Uterus (tissue), 4 donors: ENCODE measurements around the gene TMEM175. TPM values are rescaled to one million over a fixed set of nuclear protein-coding genes. Genes with fewer than 3 reads are reported as not detected.
A peak's percentile ranks its signal among the peaks of the same experiment; 100 is the strongest.

Experiments
- DNase-seq, 2 donors: peaks; one replicate each; pipeline ENCODE4 v3.0.0-alpha.2; 2019 to 2020
- H3K27ac ChIP-seq, 2 donors: fragments of 200-600 bp; sonication (generic); 1 replicate in 1 of 2; 2 replicates in 1 of 2; pipeline ENCODE4 v1.5.1; 2016 to 2018
- H3K27me3 ChIP-seq, 2 donors: fragments of 200-600 bp; sonication (generic); one replicate each; pipeline ENCODE4 v1.5.1; 2018 to 2019; ENCODE audit warnings: control low read depth in 1 of 2
- H3K36me3 ChIP-seq, 2 donors: fragments of 200-600 bp; sonication (generic); one replicate each; pipeline ENCODE4 v1.5.1; 2019; ENCODE audit warnings: control low read depth in 1 of 2
- H3K4me1 ChIP-seq, 2 donors: fragments of 200-600 bp; sonication (generic); one replicate each; pipeline ENCODE4 v1.5.1; 2018 to 2019; ENCODE audit warnings: control low read depth in 1 of 2
- H3K4me3 ChIP-seq, 2 donors: fragments of 200-600 bp; sonication (generic); 1 replicate in 1 of 2; 2 replicates in 1 of 2; pipeline ENCODE4 v1.5.1; 2018 to 2019; ENCODE audit warnings: mild to moderate bottlenecking in 1 of 2
- H3K9me3 ChIP-seq, 2 donors: fragments of 200-600 bp; sonication (generic); one replicate each; pipeline ENCODE4 v1.5.1; 2019; ENCODE audit warnings: control low read depth in 1 of 2
- POLR2A ChIP-seq, 2 donors: fragments of 450-650 bp; IDR thresholded peaks; one replicate each; pipeline ENCODE4 v1.6.1; 2016; ENCODE audit warnings: antibody characterized with exemption in 2 of 2, mild to moderate bottlenecking in 1 of 2, moderate library complexity in 1 of 2
- intact Hi-C: fragments of 100-400 bp; cut with DNase I; formaldehyde crosslinking; loops from one replicate; pipeline ENCODE4 v1.15.1; 2023; ENCODE audit warnings: low total_unique reads
- total RNA-seq, 4 donors: library from RNA; depleted of rRNA in 3 of 4; stranded (reverse); fragments of >200 nt in 3 of 4; gene quantifications; one replicate each; pipeline versions ENCODE4 v1.1.0 to v1.2.4, GENCODE V29; 2014 to 2023
- TF ChIP-seq, protein P1 (sequence below), 4 experiments: fragments of 200-600 bp in 2 of 4; fragments of 450-650 bp in 2 of 4; sonication (generic) in 2 of 4; IDR thresholded peaks; one replicate each; pipeline ENCODE4 v1.5.1; 2016 to 2019; ENCODE audit warnings: antibody characterized with exemption in 4 of 4, mild to moderate bottlenecking in 2 of 4, moderate library complexity in 1 of 4
- donor health status: DM: yes; HTN: yes; CAD: no.

The TMEM175 gene
- total RNA-seq, 4 donors from 2014 or later, result 9.9 to 39.7 (median 26.3) TPM

- intact Hi-C loops, result no loop called here
- Histone ChIP-seq H3K4me3 (no peak overlapping the region), H3K27me3 (no peaks in the 10 kb centered on the region), H3K4me1 (no peaks in the 10 kb centered on the region), H3K9me3 (no peaks in the 10 kb centered on the region), H3K27ac (no peak overlapping the region), H3K36me3 (no peaks in the 10 kb centered on the region)
- peak in 1 of 2 donors; percentile 13 for DNase-seq
- TF ChIP-seq, protein P1, sequence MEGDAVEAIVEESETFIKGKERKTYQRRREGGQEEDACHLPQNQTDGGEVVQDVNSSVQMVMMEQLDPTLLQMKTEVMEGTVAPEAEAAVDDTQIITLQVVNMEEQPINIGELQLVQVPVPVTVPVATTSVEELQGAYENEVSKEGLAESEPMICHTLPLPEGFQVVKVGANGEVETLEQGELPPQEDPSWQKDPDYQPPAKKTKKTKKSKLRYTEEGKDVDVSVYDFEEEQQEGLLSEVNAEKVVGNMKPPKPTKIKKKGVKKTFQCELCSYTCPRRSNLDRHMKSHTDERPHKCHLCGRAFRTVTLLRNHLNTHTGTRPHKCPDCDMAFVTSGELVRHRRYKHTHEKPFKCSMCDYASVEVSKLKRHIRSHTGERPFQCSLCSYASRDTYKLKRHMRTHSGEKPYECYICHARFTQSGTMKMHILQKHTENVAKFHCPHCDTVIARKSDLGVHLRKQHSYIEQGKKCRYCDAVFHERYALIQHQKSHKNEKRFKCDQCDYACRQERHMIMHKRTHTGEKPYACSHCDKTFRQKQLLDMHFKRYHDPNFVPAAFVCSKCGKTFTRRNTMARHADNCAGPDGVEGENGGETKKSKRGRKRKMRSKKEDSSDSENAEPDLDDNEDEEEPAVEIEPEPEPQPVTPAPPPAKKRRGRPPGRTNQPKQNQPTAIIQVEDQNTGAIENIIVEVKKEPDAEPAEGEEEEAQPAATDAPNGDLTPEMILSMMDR (IDR thresholded peaks at IDR 0.05), result no peak
- TF ChIP-seq POLR2A (IDR thresholded peaks at IDR 0.05), result no peak
Observed at GRCh38 chr4:957581-958313, 25.5 kb downstream of the TMEM175 start.

DNA sequence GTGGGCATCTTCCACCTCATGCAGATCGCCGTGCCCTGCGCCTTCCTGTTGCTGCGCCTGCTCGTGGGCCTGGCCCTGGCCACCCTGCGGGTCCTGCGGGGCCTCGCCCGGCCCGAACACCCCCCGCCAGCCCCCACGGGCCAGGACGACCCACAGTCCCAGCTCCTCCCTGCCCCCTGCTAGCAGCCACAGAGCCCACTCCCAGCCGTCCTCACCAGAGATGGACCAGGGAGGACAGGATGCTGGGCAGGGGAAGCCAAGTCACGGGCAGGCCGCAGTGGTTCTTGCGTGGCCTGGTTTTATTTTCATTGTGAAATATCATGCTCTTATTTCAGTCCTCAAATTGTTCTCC is 26.0 kb downstream of the TMEM175 start:
- intact Hi-C loops, result no loop called here
- H3K36me3 ChIP-seq, result no peaks in the 10 kb centered on the region

DNA sequence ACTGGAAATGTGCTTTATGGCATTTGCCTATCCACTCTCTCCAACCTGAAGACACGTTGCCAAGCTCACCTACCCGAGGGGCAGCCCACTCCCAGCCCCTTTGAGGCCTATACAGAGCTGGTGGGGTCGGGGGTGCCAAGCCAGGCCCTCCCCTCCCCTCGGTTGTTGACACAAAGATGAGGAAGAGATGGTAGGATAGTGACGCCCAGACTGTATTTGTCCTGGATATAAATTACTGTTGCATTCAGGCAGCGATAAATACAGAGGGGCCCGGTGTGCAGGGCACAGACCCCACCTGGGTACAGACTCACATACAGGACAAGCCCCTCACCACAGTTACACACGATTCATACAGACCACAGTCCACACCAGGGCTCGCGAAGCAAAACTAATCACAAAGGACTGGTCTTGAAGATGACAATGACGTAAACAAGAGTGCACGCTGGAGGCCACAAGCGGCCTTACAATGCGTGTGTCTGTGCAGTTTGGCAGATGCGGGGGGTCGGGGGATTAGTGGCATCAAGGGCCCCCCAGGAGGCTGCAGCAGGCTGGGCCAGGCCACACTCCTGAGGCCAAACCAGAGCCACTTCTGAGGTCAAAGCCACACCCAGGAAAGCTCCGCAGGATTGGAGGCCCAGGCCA is 26.6 kb downstream of the TMEM175 start:
- intact Hi-C loops, result no loop called here
- no peaks in the 10 kb centered on the region for H3K4me1 ChIP-seq
- no peak overlapping the region for H3K4me3 ChIP-seq
- no peaks in the 10 kb centered on the region for H3K36me3 ChIP-seq
- no peaks in the 10 kb centered on the region for H3K27me3 ChIP-seq
- H3K27ac ChIP-seq, result no peak overlapping the region
- peak; percentile 11 to 13 for DNase-seq
- no peaks in the 10 kb centered on the region for H3K9me3 ChIP-seq
- no peak for TF ChIP-seq POLR2A (IDR thresholded peaks at IDR 0.05)
- TF ChIP-seq, protein P1 (IDR thresholded peaks at IDR 0.05), result no peak

More for the DNA sequence above, 26.0 kb downstream of the TMEM175 start:
- Histone ChIP-seq H3K27ac (no peak overlapping the region), H3K4me3 (no peak overlapping the region), H3K9me3 (no peaks in the 10 kb centered on the region), H3K27me3 (no peaks in the 10 kb centered on the region), H3K4me1 (no peaks in the 10 kb centered on the region)
- DNase-seq, result peak in 1 of 2 donors; percentile 13
- no peak for TF ChIP-seq POLR2A (IDR thresholded peaks at IDR 0.05)
- TF ChIP-seq, protein P1 (IDR thresholded peaks at IDR 0.05), result no peak

DNA sequence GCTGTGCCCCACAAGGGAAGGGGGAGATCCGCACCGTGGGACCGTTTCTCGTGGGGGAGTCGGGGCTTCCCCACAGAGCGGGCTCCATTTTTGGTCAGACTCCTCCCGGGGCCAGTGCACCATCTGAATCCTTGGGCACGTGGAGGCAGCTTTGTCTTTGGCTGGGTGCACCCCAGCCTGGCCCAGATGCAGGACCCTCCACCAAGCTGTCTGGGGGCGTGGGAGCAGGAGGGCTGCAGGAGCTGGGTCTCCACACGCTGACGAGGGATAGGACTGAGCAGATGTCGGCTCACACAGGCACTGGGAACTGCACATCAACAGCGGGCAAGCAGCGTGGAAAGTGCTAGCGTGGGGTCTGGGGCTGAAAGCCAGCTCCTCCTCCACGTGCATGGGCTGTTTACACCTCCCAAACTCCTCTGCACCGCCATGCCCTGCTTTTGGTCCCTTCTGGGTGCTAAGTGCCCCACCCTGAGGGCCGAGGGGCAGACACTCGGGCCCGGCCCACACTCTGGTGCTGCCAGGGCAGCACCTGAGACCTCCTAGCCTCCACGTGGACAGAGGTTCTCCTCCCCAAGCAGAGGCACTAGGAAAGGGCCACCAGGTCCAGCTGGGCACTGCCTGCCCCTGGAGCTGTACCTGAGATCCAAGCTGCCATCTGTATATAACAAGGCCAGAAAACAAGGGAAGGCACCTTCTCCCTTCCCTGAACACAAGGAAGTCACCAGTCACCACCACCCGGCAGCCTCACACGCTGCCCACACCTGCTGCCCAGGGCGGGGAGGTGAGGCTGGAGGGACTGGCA is 27.3 kb downstream of the TMEM175 start:
- H3K4me3 ChIP-seq, result no peak overlapping the region
- no peak for TF ChIP-seq POLR2A (IDR thresholded peaks at IDR 0.05)
- TF ChIP-seq, protein P1 (IDR thresholded peaks at IDR 0.05), result no peak
- H3K27me3 ChIP-seq, result no peaks in the 10 kb centered on the region
- peak in 1 of 2 donors; percentile 13 for DNase-seq
- no peaks in the 10 kb centered on the region for H3K9me3 ChIP-seq
- no peak overlapping the region for H3K27ac ChIP-seq
- intact Hi-C loops, result no loop called here
- H3K4me1 ChIP-seq, result no peaks in the 10 kb centered on the region
- H3K36me3 ChIP-seq, result no peaks in the 10 kb centered on the region
